ENCODE data around the gene NDST1. TPM values are rescaled to one million over a fixed set of nuclear protein-coding genes. Genes with fewer than 3 reads are reported as not detected.

NDST1 gene
- total RNA-seq, 6 experiments from 2014 or later, result 38.1 to 97.5 (median 76.0) TPM

DNA sequence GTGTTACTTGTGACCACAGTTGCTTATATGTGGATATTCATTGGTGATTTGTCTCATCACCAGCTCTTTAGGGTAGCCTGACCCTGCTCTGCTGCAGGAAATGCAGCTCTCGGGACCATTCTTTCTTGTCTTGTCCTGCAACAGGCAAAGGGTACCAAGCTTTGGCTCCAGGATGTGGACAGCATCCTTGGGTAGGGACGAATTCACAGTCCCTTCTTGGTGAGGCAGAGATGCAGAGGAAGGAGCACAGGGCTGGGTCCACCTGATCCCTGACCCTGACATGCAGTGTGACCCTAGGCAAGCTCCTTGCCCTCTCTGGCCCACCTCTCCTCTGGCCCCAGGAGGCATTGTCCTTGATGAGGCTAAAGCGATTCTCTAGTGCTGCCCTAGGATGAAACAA lies 95.6 kb downstream of the NDST1 start:
- DNase-seq (peak in 1 of 3 donors; percentile 9), ATAC-seq (no peak)
- Histone ChIP-seq H3K27ac (no peak overlapping the region), H3K27me3 (no peaks in the 10 kb centered on the region), H3K4me3 (no peak overlapping the region), H3K4me1 (peaks cover 0 to 9% (median 3%) of the 10 kb centered on the region in 4 donors), H3K36me3 (no peaks in the 10 kb centered on the region), H3K9me3 (no peaks in the 10 kb centered on the region)
- intact Hi-C loops (cut with DNase I), result no loop called here
- no CpG with 5 or more reads among the region's 3 CpGs for WGBS (ENCODE audit: insufficient coverage, low coverage, low lambda C conversion rate, missing lambda C conversion rate)
- TF ChIP-seq, protein P1, sequence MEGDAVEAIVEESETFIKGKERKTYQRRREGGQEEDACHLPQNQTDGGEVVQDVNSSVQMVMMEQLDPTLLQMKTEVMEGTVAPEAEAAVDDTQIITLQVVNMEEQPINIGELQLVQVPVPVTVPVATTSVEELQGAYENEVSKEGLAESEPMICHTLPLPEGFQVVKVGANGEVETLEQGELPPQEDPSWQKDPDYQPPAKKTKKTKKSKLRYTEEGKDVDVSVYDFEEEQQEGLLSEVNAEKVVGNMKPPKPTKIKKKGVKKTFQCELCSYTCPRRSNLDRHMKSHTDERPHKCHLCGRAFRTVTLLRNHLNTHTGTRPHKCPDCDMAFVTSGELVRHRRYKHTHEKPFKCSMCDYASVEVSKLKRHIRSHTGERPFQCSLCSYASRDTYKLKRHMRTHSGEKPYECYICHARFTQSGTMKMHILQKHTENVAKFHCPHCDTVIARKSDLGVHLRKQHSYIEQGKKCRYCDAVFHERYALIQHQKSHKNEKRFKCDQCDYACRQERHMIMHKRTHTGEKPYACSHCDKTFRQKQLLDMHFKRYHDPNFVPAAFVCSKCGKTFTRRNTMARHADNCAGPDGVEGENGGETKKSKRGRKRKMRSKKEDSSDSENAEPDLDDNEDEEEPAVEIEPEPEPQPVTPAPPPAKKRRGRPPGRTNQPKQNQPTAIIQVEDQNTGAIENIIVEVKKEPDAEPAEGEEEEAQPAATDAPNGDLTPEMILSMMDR (IDR thresholded peaks at IDR 0.05), result no peak
- no peak for TF ChIP-seq POLR2A (IDR thresholded peaks at IDR 0.05)

DNA sequence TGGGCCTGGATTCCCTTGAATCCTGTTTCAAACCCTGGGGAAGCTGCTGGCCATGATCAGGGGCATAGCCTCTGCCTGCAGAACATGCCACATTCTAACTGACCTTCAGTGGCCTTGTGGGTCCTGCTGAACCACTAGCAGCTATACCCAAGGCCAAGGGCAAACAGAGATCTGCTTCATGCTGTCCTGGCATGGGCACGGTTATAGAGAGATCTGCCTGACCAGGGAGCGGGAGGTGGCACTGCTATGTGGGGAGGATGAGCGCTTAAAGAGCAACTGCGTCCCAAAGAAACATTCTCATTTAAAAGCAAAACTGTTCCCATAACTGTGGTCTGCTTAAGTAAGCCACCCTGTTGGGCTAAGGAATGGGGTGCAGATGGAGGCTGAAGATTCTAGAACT lies 96.1 kb downstream of the NDST1 start:
- 100% methylated on average over 2 of the region's 4 CpGs for WGBS (ENCODE audit: insufficient coverage, low coverage, low lambda C conversion rate, missing lambda C conversion rate)
- ATAC-seq (no peak), DNase-seq (peak in 1 of 3 donors; percentile 1)
- H3K4me1 ChIP-seq, result peaks cover 0 to 9% (median 3%) of the 10 kb centered on the region in 4 donors
- H3K9me3 ChIP-seq, result no peaks in the 10 kb centered on the region
- no peak overlapping the region for H3K27ac ChIP-seq
- no peaks in the 10 kb centered on the region for H3K36me3 ChIP-seq
- no peaks in the 10 kb centered on the region for H3K27me3 ChIP-seq
- intact Hi-C loops (cut with DNase I), result no loop called here
- no peak overlapping the region for H3K4me3 ChIP-seq
- TF ChIP-seq, protein P1 (IDR thresholded peaks at IDR 0.05), result no peak
- no peak for TF ChIP-seq POLR2A (IDR thresholded peaks at IDR 0.05)

DNA sequence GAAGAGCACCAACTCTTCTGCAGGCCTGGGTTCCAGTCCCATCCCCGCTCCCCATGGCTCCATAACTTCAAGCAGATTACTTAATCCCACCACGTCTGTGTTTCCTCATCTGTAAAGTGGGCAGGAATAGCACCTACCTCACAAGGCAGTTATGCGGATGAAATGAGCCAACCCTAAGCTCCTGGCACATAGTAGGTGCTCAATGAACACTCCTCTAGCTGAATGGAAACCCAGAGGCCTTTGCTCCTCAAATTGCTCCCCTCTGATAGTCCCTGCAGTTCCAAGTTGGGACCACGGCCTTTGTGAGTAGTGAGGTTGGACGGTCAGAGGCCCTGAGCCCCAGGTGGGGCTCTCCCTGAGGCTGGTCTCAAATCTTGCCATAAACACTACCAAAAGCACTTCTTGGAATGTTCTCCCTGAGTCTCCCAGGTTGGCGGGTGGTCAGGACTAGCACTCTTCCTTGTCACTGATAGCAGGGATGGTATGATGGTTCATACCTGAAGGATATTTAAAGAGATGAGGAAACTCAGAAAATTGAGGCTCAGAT lies 97.0 kb downstream of the NDST1 start:
- no peak for TF ChIP-seq POLR2A (IDR thresholded peaks at IDR 0.05)
- intact Hi-C loops (cut with DNase I), result no loop called here
- Histone ChIP-seq H3K27me3 (no peaks in the 10 kb centered on the region), H3K4me3 (no peak overlapping the region), H3K27ac (no peak overlapping the region), H3K9me3 (no peaks in the 10 kb centered on the region), H3K4me1 (peaks cover 0 to 10% (median 5%) of the 10 kb centered on the region in 4 donors), H3K36me3 (no peaks in the 10 kb centered on the region)
- peak in 1 of 3 donors; percentile 3 for DNase-seq
- WGBS (ENCODE audit: insufficient coverage, low coverage, low lambda C conversion rate, missing lambda C conversion rate), result 75% methylated on average over 2 of the region's 6 CpGs
- ATAC-seq, result no peak

DNA sequence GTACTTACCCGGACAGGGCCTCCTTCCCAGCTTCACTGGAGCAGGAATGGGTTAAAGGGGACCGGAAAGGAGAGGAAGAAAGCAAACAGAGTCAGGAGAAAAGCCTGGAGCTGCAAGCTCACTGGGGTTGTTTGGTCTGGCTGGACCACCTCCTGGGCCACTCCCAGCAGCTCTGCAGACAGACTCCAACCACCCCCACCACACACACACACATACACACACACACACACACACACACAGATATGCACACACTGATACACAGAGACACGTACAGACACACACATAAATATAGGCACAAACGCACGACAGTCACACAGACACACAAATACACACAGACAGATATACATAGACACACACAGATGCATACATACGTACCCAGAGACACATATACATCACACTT lies 97.6 kb downstream of the NDST1 start:
- Histone ChIP-seq H3K4me1 (peaks cover 0 to 13% (median 6%) of the 10 kb centered on the region in 4 donors), H3K9me3 (no peaks in the 10 kb centered on the region), H3K36me3 (no peaks in the 10 kb centered on the region), H3K27me3 (no peaks in the 10 kb centered on the region), H3K4me3 (no peak overlapping the region), H3K27ac (no peak overlapping the region)
- no peak for ATAC-seq
- intact Hi-C loops (cut with DNase I), result no loop called here
- 64% methylated on average over 5 of the region's 6 CpGs for WGBS (ENCODE audit: insufficient coverage, low coverage, low lambda C conversion rate, missing lambda C conversion rate)
- peak in 1 of 3 donors; percentile 3 for DNase-seq
- TF ChIP-seq POLR2A (IDR thresholded peaks at IDR 0.05), result no peak
- TF ChIP-seq, protein P1 (IDR thresholded peaks at IDR 0.05), result no peak

DNA sequence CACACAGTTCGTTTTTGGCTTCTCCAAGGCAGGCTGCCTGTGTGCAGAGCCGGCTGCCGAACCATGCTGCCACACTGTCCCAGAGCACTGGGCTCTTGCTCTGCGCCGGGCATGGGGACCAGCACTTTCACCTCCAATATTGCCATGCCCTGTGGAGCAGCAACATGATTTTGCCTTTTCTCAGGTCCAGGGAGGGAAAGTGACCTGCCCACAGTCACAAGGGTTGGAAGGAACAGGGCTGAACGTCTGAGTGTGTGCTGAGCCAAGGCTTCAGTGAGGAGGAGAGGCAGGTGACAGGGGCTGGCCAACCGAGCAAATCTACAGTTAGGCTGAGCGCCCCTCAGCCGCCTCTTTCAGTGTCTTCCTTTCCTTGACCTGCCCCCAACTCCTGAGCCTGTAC lies 98.5 kb downstream of the NDST1 start:
- H3K4me3 ChIP-seq, result no peak overlapping the region
- TF ChIP-seq, protein P1 (IDR thresholded peaks at IDR 0.05), result no peak
- TF ChIP-seq POLR2A (IDR thresholded peaks at IDR 0.05), result no peak
- no peaks in the 10 kb centered on the region for H3K27me3 ChIP-seq
- 80% methylated on average over 1 of the region's 9 CpGs for WGBS (ENCODE audit: insufficient coverage, low coverage, low lambda C conversion rate, missing lambda C conversion rate)
- intact Hi-C loops (cut with DNase I), result no loop called here
- ATAC-seq, result no peak
- no peak overlapping the region for H3K27ac ChIP-seq
- H3K9me3 ChIP-seq, result no peaks in the 10 kb centered on the region
- peak in 1 of 3 donors; percentile 13 for DNase-seq
- H3K36me3 ChIP-seq, result no peaks in the 10 kb centered on the region
- H3K4me1 ChIP-seq, result peaks cover 0 to 20% (median 9%) of the 10 kb centered on the region in 4 donors
